Gastrocnemius medialis (tissue), 4 donors: ENCODE data around the gene CROCC. TPM values are rescaled to one million over a fixed set of nuclear protein-coding genes. Genes with fewer than 3 reads are reported as not detected.

ENCODE experiments used
- ATAC-seq, 2 donors: fragments of 150-250 bp; one replicate each; pipeline ENCODE4 v1.9.1; 2016
- DNase-seq, 2 donors: peaks; one replicate each; pipeline ENCODE4 v3.0.0-alpha.2; 2019
- H3K27ac ChIP-seq, 4 donors: fragments of 200-600 bp; sonication (generic); 1 replicate in 1 of 4; 2 replicates in 3 of 4; pipeline ENCODE4 v1.5.1; 2016 to 2018; ENCODE audit warnings: mild to moderate bottlenecking in 2 of 4, moderate library complexity in 1 of 4
- H3K27me3 ChIP-seq, 3 donors: fragments of 200-600 bp; sonication (generic) in 2 of 3; 1 replicate in 1 of 3; 2 replicates in 2 of 3; pipeline versions ENCODE4 v1.5.1 to v1.6.0; 2016 to 2019; ENCODE audit warnings: mild to moderate bottlenecking in 1 of 3, moderate library complexity in 1 of 3
- H3K36me3 ChIP-seq, 2 donors: fragments of 200-600 bp; sonication (generic) in 1 of 2; one replicate each; pipeline ENCODE4 v1.5.1; 2017 to 2018
- H3K4me1 ChIP-seq, 2 donors: fragments of 200-600 bp; sonication (generic) in 1 of 2; one replicate each; pipeline ENCODE4 v1.5.1; 2016 to 2017; ENCODE audit warnings: mild to moderate bottlenecking in 2 of 2
- H3K4me3 ChIP-seq, 4 donors: fragments of 200-600 bp; sonication (generic) in 3 of 4; 1 replicate in 1 of 4; 2 replicates in 3 of 4; pipeline ENCODE4 v1.5.1; 2016 to 2019; ENCODE audit warnings: mild to moderate bottlenecking in 2 of 4
- H3K9me3 ChIP-seq, 3 donors: fragments of 200-600 bp; sonication (generic) in 2 of 3; 1 replicate in 1 of 3; 2 replicates in 2 of 3; pipeline ENCODE4 v1.5.1; 2016 to 2019
- POLR2A ChIP-seq, 2 donors: fragments of 450-650 bp; IDR thresholded peaks; one replicate each; pipeline ENCODE4 v1.6.1; 2017; ENCODE audit warnings: antibody characterized with exemption in 2 of 2, mild to moderate bottlenecking in 2 of 2, moderate library complexity in 2 of 2
- in situ Hi-C, 4 donors: fragments of 200-750 bp; cut with MboI; loops; one replicate each; pipeline versions ENCODE4 v1.15.0 to v1.8.0; 2017; ENCODE audit warnings: low sequenced_read_pairs in 4 of 4
- intact Hi-C: fragments of 100-400 bp; cut with DNase I; formaldehyde crosslinking; loops from one replicate; pipeline ENCODE4 v1.15.1; 2023; ENCODE audit warnings: low total_unique reads
- total RNA-seq, 4 donors: library from RNA; depleted of rRNA; stranded (reverse); fragments of >200 nt; gene quantifications; one replicate each; pipeline versions ENCODE4 v1.1.0 to v1.2.3, GENCODE V29; 2016
- TF ChIP-seq, protein P1 (sequence below), 5 experiments: fragments of 450-650 bp in 3 of 5; fragments of 200-600 bp in 2 of 5; sonication (generic) in 2 of 5; IDR thresholded peaks in 4 of 5; conservative IDR thresholded peaks in 1 of 5; 1 replicate in 4 of 5; 2 replicates in 1 of 5; pipeline ENCODE4 v1.5.1; 2016 to 2019; ENCODE audit warnings: antibody characterized with exemption in 5 of 5, mild to moderate bottlenecking in 3 of 5, moderate library complexity in 3 of 5

Gene CROCC
- total RNA-seq, 4 donors from 2014 or later: 3.0 to 8.0 (median 5.3) TPM

DNA sequence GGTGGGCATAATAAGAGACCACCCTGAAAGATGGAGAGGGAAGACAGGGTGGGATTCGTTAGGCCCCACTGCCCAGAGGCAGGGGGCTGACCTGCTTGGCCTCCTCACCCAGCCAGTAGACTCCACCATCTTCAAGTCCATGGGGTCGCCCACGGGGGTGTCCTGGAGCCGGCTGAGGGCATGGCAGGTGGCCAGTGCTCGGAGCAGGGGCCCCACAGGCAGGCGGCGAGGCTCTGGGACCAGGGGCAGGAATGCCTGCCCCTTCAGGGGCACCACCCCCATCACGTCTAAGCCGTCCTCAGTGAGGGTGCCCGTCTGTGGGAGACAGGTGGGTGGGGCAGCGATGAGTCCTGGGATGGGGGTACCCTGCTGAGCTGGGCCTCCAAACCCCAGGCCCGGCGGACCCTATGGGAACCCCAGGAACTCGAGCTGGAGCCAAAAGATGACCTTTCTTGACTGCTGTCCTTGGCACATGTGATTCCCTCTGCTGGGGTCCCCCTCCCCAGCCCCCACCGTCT lies 71.8 kb downstream of the CROCC start:
- H3K27me3 ChIP-seq: no peaks in the 10 kb centered on the region
- in situ Hi-C loops (no loop called here), intact Hi-C loops (no loop called here)
- H3K27ac ChIP-seq: no peak overlapping the region
- TF ChIP-seq POLR2A (IDR thresholded peaks at IDR 0.05): no peak
- TF ChIP-seq, protein P1, sequence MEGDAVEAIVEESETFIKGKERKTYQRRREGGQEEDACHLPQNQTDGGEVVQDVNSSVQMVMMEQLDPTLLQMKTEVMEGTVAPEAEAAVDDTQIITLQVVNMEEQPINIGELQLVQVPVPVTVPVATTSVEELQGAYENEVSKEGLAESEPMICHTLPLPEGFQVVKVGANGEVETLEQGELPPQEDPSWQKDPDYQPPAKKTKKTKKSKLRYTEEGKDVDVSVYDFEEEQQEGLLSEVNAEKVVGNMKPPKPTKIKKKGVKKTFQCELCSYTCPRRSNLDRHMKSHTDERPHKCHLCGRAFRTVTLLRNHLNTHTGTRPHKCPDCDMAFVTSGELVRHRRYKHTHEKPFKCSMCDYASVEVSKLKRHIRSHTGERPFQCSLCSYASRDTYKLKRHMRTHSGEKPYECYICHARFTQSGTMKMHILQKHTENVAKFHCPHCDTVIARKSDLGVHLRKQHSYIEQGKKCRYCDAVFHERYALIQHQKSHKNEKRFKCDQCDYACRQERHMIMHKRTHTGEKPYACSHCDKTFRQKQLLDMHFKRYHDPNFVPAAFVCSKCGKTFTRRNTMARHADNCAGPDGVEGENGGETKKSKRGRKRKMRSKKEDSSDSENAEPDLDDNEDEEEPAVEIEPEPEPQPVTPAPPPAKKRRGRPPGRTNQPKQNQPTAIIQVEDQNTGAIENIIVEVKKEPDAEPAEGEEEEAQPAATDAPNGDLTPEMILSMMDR (IDR thresholded peaks at IDR 0.05 in 4 of 5, conservative IDR thresholded peaks at IDR 0.05 in 1 of 5): no peak
- no peaks in the 10 kb centered on the region for H3K4me1 ChIP-seq
- H3K4me3 ChIP-seq: no peak overlapping the region
- ATAC-seq (no peak), DNase-seq (no peak)
- H3K9me3 ChIP-seq: no peaks in the 10 kb centered on the region
- H3K36me3 ChIP-seq: peaks cover 0 to 44% of the 10 kb centered on the region in 2 donors

DNA sequence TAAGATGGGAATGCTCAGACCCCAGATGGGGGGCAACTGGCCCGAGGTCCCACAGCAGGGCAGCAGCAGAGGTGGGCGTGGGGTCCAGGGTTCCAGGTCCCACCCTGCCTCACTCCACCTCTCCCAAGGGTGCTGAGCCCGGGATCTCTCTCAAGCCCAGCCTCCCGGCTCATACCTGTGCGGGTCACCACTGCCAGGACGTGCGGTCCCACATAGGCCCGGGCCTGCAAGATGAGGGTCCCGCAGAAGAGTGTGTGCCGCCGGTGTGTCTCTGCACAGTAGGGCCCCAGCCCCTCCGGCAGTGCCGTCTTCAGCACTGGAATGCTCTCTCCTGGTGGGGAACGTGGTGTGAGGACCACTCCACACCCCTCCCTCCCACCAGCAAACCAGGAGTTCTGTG lies 75.1 kb downstream of the CROCC start:
- TF ChIP-seq, protein P1 (IDR thresholded peaks at IDR 0.05 in 4 of 5, conservative IDR thresholded peaks at IDR 0.05 in 1 of 5): no peak
- TF ChIP-seq POLR2A (IDR thresholded peaks at IDR 0.05): no peak
- H3K27me3 ChIP-seq: no peaks in the 10 kb centered on the region
- ATAC-seq (no peak), DNase-seq (no peak)
- no peaks in the 10 kb centered on the region for H3K9me3 ChIP-seq
- H3K27ac ChIP-seq: no peak overlapping the region
- peaks cover 0 to 38% of the 10 kb centered on the region in 2 donors for H3K36me3 ChIP-seq
- intact Hi-C loops: no loop called here
- in situ Hi-C loops: no loop called here
- H3K4me3 ChIP-seq: no peak overlapping the region
- H3K4me1 ChIP-seq: no peaks in the 10 kb centered on the region

DNA sequence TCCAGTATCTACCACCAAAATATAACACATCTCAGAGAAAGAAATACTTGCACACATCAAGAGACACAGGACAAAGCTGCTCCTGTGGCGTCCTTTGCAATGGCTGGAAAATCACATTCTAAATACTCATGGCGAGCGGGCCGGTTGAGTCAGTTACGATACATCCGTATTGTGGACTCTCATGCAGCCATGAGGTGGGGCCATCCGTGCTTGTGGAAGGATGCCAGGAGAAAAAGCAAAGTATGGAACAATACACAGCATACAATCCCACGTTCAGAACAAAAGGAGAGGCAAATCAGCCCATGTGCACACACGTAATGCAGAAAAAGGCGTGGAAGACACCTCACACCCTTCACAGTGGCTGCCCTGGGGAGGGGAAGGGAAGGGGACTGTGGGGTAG lies 76.9 kb downstream of the CROCC start:
- Histone ChIP-seq H3K4me3 (no peak overlapping the region), H3K9me3 (no peaks in the 10 kb centered on the region), H3K4me1 (no peaks in the 10 kb centered on the region), H3K36me3 (peaks cover 0 to 53% of the 10 kb centered on the region in 2 donors), H3K27ac (no peak overlapping the region), H3K27me3 (no peaks in the 10 kb centered on the region)
- intact Hi-C loops: no loop called here
- ATAC-seq: no peak
- TF ChIP-seq, protein P1 (IDR thresholded peaks at IDR 0.05 in 4 of 5, conservative IDR thresholded peaks at IDR 0.05 in 1 of 5): no peak
- no peak for TF ChIP-seq POLR2A (IDR thresholded peaks at IDR 0.05)
- DNase-seq: no peak
- in situ Hi-C loops: no loop called here

DNA sequence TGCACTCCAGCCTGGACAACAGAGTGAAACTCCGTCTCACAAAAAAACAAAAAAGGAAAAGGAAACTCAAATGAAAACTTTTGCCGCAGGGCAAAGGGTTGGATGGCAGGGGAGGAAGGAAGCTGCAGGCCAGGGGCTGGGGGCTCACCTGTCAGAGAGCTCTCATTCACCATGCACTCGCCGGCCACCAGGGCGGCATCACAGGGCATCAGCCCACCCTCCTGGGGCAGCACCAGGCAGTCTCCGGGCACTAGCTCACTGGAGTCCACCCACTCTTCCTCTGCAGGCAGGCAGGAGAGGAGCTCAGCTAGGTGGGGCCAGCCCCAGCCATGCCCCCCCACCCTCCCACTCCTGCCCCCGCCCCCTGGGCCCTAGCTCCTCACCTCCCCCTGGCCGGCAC lies 78.1 kb downstream of the CROCC start:
- intact Hi-C loops: no loop called here
- no peak overlapping the region for H3K4me3 ChIP-seq
- ATAC-seq (no peak), DNase-seq (no peak)
- no peak overlapping the region for H3K27ac ChIP-seq
- no peaks in the 10 kb centered on the region for H3K4me1 ChIP-seq
- peaks cover 0 to 63% of the 10 kb centered on the region in 2 donors for H3K36me3 ChIP-seq
- in situ Hi-C loops: no loop called here
- TF ChIP-seq, protein P1 (IDR thresholded peaks at IDR 0.05 in 4 of 5, conservative IDR thresholded peaks at IDR 0.05 in 1 of 5): no peak
- no peak for TF ChIP-seq POLR2A (IDR thresholded peaks at IDR 0.05)
- H3K27me3 ChIP-seq: no peaks in the 10 kb centered on the region
- no peaks in the 10 kb centered on the region for H3K9me3 ChIP-seq
